HK-2 (cell line): ENCODE results near the gene SYCP2.

Experiments
- DNase-seq: peaks from one replicate; pipeline ENCODE4 v3.0.0-alpha.2; 2018; ENCODE audit not compliant: unreplicated experiment

Gene SYCP2

DNA sequence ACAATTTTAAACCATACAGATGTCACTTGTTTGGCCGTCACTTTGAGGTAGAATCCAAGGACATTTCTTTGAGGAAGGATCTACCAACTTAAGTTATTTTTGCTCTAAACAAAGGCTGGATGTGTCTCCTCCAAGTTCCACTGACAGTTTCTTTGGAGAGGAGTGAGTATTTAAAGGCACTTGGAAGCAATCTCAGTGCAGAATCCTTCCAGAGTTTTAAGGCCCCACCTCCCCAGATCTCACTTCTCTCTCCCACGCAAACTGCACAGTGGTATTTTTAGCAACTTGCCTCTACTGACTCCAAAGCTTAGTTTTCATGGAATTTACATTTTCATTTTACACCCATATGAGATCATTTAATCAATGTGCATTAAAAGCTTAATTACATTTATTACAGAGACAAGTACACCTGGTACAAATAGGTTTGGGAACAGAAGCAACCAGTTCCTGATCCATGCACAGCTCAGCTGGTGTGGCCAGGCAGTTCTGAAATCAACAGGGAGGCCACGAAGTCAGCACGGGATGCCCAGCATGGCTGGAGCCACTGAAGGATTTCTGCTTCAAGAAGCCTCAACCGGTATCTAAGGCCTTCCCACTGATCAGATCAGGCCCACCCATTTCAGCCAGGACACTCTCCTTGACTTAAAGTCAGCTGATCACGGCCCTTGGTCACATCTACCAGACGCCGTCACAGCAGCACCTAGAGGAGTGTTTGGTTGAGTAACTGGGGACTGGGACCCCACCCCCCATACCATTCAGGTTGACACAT lies 109.8 kb downstream of the SYCP2 start:
- no peak for DNase-seq

DNA sequence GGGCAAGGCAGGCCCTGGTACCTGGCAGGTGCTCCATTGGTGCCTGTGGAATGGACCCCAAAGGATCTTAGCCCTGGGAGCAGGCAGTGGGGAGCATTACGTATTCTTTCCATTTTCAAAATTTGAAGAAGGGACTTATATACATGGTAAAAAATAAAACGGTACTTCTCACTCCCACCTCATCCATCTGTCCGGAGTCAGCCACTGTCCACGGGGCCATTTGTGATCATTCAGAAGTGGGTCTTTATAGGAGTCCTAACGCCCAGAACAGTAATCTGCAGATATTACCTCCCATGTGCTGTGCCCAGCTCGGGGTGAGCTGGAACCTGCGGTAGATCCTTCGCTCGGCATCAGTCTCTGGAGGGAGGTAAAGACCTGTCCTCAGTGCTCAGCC lies 110.4 kb downstream of the SYCP2 start:
- DNase-seq, result no peak

DNA sequence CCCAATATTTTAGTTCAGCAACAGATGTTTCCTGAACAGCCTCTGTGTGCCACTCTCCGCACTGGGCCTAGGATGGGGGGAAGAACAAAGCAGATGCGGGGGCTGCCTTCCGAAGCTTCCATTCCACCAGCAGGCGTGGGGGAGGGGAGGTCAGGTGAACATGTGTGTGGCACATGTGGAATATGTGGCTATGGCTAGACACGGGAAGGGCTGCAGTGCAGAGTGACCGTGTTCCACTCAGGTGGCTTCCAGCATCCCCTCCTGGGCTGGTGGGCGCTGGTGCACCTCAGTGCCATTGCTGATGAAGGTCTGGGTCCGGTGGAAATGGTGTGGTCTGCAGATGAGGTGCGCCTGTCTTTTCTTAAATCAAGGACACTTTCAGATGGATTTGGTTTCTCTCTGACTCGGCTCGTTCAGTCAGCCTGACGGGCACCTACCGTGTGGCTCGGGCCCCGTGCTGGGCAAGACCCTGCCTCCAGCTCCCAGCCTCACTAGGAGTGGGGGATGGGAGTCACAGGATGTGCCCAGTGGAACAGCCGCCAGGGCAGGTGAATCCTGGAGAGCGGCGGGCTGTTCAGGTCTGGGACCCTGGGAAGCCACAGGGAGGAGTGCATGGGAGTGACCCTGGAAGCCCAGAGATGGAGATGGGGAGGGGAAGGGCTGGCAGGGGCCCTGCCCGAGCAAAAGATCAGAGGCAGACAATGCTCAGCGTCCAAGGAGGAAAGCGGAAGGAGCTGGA lies 111.0 kb downstream of the SYCP2 start:
- no peak for DNase-seq

DNA sequence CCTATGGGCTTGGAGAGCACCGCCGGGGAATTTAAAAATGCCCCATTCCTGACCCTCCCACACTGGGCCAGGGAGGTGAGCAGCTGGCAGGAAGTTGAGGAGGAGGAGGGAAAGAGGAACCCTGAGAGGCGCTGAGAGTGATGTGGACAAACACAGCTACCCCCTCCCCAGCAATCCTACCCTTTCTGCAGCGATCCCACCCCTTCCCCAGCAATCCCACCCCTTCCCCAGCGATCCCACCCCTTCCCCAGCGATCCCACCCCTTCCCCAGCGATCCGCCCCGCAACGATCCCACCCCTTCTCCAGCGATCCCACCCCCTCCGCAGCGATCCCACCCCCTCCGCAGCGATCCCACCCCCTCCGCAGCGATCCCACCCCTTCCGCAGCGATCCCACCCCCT lies 111.6 kb downstream of the SYCP2 start:
- DNase-seq, result no peak

DNA sequence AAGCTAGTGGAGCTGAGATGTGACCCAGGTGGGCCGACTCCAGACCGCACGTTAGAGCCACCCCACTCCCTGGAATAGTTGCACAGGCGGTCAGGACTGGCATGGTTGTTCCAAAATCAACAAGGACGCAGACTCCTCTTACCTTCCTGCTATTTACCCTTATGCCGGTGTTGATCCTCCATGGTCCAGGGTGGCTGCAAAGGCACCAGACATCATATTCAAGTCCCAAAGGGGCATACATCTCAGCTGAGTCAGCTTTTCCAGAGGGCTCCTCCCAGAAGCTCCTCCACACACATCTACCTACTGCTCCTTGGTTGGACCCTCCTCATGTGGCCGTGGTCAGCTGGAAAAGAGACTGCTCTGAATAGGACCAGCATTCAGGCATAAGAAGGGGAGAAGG lies 112.2 kb downstream of the SYCP2 start:
- DNase-seq, result no peak

DNA sequence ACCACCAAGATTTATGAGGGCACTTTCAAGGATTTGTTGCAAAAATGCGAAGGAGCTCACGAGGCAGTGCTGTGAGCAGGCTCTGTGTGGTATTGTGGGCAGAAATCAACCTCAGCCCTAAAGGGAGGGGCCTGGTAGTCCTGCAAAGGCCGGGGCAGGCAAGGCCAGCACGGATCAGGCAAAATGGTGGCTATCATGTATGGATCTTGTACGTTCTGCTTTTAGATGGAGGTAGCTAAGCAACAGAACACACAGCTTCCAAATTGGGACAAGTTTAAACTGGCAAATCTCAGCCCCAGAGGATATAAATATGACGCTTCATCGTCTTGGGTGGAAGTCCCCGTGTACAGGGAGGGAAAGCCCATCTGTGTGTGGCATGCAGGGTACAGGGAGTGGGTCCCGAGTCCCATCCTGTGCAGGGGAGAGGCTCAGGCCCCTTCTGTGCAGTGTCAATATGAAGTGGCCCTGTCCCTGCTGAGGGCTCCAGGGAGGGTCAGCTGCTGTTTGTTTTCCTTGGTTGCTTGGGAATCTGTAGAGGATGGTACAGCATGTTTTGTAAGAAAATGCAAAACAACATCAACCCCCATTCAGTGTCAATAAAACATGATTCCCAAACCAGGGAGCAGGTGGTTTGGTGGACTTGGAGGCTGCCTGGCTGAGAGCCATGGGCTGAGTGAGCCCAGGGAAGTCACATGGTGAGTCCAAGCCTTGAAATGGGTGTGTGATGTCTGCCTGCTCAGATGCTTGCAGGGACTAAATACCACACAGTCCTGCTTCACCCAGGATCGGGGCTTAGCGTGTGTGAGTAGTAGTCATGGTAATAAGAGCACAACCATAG lies 113.0 kb downstream of the SYCP2 start:
- DNase-seq, result no peak

DNA sequence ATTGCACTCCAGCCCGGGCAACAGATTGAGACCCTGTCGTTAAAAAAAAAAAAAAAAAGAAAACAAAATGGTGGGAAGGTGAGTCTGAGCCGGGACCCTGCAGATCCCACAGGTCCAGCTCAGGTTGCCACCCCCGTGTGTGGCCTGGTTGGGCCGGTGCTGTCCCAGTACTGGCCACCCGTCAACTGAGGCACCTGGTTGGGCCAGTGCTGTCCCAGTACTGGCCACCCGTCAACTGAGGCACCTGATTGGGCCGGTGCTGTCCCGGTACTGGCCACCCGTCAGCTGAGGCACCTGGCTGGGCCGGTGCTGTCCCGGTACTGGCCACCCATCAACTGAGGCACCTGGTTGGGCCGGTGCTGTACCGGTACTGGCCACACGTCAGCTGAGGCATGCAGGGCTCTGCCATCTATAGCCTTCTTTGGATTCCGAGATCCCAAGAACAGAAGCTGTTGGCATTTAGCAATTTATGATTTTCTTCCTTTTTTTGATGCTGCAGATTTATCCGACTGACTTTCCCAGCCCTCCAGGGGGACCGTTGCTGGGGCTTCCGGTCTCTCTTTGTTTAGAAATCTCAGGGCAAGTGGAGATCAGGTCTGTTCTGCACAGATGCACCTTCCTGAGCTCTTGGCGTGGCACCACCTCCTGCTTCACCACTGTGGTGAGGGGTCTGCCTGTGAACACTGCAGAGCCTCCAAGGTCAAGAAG lies 113.8 kb downstream of the SYCP2 start:
- no peak for DNase-seq

DNA sequence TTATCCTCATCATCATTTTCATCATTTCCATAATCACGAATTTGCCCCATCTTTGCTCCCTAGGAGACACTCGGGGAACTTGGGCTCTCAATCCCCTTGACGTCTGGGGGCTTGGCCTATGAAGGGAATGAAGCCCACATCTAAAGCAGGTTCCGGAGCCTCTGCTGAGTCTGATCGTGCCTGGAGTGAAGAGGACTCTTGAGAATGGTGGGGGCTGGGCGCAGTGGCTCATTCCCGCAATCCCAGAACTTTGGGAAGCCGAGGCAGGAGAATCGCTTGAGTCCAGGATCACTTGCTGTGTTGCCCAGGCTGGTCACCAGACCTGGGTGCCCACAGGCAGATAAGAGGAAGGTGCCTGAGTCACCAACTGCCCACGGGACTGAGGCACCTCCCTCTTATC lies 114.5 kb downstream of the SYCP2 start:
- DNase-seq, result no peak

DNA sequence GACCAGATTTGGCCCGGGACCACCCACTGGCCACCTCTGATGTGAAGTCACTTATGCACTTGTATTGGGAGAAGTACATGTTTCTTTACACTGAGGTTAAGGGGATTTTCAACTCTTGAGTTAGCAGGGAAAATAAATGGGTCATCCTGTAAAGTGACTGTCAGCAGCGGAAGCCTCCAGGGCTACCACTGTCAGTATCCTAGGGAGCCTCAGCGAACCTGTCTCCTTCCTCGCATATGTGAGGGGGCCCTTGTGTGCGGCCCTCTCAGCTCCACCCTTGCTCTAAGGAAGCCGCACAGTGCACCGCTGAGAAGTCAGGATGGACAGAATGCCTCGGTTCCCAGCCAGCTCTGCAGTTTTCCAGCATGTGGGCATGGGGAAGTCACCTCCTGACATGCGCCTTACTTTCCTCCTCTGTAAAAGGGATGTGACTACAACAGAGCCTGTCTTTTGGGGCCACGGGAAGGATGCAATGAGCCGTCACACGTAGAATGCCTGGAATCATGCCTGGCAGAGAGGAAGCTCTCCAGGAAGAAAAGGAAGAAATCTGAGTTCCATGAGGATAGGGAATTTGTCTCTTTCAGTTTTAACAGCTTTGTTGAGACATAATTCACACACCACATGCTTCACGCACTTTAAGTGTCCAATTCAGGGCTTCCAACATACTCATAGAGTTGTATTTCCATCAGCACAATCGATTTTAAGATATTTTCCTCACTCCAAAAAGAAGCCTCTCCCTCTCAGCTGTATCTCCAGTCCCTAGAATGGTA lies 115.4 kb downstream of the SYCP2 start:
- DNase-seq, result no peak

DNA sequence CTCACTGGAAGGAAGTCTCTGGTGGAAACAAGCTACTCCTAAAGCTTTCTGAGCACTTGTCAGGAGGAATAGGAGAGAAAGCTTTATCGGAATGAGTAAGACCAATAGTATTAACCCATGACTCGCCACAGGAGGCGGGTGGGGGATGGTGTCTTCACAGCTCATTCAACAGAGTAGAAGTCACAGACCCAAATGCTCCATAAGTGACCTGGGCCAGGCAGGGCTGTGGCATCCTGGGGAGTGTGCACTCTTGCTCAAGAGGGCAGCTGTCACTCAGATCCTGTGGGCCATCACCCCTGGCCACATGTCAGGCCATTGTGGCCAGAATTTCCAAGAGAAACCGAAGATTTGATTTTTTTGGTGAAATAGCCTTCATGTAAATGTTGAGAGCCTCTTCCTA lies 116.0 kb downstream of the SYCP2 start:
- no peak for DNase-seq

DNA sequence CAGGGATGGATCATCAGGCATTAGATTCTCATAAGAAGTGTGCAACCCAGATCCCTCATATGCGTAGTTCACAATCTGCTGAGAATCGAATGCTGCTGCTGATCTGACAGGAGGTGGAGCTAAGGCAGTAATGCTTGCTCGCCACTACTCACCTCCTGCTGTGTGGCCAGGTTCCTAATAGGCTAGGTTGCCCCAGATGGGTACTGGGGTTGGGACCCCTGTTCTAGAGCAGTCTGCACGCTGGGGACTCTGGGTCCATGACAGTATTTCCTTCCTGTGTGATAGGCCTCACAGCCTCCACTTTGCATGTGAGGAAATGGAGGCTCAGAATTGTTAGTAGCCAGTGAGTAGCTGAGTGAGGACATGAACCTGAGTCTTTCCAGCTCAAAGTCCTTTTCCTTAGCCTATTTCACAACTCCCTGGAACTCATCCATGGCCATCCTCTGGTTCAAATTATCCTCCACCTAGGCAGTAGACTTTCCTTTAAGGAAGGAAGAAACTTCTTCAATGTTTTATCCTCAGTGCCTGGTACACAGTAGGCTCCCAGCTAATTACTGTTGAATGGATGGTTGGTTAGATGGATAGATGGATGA lies 117.2 kb downstream of the SYCP2 start:
- DNase-seq, result no peak

DNA sequence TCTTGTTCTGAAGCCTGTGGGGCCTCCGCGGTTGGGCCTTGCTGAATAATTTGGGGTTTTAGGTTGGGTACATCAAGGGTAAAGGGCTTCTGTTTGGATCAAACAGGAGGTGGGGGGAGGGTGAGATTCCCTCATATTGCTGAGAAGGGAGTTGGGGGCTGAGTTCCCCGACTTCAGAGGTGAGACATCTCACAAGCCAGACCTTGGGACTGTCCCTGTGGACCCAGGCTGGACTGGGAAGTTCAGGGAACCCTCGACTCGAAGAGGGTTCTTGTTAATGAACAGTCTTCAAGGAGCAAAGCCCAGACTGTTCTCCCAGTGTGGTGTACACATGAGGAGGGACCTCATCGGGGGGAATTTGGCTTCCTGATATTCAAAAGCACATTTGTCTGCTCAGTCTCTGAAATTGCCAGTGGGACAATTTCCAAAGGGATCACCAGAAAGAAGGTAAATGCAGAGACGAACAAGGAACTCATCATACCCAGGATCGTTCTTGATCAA lies 118.5 kb downstream of the SYCP2 start:
- DNase-seq, result no peak

DNA sequence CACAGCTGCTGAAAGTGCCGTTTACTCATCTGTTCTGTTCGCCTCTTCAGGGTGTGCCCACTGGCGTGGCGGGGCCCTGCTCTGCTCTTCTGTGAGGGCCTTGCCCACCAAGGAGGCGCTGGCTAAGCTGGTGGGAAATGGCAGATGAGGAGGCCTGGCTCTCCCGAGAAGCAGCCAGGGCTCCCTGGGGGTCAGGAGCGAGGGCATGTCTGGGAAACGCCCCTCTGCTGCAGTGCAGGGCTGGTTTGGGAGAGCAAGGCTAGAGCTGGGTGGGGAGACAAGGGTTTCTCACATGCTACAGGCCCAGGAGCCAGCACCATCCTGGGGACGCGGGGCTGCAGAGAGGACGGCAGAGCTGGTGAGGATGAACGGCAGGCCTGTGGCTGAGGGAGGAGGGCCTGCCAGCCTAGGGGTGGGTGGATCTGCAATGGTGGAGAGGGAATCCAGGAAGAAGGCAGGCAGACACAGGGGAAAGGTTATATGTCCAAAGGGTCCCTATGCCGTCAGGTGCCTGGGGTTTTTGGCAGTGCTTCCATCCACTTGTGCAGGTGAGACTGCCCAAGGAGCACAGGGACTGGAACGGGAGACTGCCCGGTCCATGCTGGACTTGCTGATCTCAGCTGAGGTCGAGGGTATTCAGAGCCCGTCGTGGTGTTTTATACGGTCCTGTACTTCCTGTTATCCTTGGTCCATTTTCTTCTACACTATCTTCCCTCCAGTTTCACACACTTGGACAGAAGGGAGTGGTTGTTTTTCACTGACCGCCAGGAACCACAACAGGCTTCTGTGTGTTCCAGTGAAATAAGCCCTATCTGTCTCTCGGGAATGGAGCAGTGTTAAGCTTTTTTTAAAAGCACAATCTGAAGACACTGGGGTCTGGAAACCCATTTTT lies 119.2 kb downstream of the SYCP2 start:
- no peak for DNase-seq
